ENCODE data around the gene EPB41L4A.

DNA sequence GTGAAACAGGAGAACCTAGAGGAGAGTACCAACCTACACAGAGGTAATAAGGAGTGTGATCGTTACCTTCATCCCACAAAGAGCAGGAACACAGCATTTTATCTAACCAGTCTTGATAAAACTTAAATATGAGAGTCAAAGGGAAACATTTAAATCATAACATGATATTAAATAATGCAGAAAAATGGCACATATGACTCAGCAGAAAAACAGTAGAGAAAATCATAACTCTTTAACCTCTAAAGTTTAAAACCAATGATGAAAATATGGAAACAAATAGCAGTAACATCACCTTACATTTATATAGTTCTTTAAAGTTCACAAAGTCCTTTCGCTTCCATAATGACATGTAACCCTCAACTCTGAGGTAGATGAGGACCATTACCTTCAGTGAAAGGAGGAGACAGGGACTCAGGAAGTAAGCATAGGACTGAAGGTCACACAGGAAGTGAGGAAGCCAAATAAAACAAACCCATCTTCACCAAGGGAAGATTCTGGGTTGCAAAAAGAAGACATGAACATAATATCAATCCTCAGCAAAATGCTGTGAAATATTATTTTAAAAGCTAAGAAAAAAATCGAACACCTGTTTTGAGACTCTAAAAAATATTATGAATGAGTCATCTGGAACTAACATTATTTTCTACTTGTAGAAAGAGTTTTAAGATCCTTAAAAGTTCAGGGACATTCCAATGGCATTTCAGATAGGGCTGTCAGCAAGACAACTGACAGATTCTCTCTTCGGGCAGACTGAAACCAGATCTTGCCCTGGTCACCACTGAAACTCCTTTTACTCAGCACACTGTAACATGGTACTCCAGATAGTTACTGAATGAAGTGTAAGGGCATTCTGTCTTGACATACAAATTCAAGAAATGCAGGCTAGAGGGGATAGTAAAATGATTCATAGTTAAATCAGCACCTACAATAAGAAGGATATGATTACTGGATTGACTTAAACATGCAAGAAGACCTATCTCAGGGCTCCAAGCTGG, 148.5 kb downstream of the EPB41L4A start:
- TF ChIP-seq, protein P1, sequence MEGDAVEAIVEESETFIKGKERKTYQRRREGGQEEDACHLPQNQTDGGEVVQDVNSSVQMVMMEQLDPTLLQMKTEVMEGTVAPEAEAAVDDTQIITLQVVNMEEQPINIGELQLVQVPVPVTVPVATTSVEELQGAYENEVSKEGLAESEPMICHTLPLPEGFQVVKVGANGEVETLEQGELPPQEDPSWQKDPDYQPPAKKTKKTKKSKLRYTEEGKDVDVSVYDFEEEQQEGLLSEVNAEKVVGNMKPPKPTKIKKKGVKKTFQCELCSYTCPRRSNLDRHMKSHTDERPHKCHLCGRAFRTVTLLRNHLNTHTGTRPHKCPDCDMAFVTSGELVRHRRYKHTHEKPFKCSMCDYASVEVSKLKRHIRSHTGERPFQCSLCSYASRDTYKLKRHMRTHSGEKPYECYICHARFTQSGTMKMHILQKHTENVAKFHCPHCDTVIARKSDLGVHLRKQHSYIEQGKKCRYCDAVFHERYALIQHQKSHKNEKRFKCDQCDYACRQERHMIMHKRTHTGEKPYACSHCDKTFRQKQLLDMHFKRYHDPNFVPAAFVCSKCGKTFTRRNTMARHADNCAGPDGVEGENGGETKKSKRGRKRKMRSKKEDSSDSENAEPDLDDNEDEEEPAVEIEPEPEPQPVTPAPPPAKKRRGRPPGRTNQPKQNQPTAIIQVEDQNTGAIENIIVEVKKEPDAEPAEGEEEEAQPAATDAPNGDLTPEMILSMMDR (IDR thresholded peaks at IDR 0.05) = no peak
- TF ChIP-seq POLR2A (IDR thresholded peaks at IDR 0.05) = no peak
- no peak for TF ChIP-seq EP300 (IDR thresholded peaks at IDR 0.05)

Measured in ovary (tissue), 3 donors.